ENCODE measurements around the gene ZAR1L.

The ZAR1L gene

GRCh38 chr13:32257649-32258048 is 57.5 kb downstream of the ZAR1L start:
- Mint-ChIP-seq H3K27ac (no peak overlapping the region), H3K27me3 (no peaks in the 10 kb centered on the region), H3K36me3 (ENCODE audit: low read depth) (peaks cover 57% of the 10 kb centered on the region), H3K9me3 (no peaks in the 10 kb centered on the region), H3K4me3 (no peak overlapping the region), H3K4me1 (ENCODE audit: low read depth) (no peaks in the 10 kb centered on the region)
- intact Hi-C loops (cut with micrococcal nuclease): no loop called here

- Mint-ChIP-seq H3K9me3 (no peaks in the 10 kb centered on the region), H3K36me3 (ENCODE audit: low read depth) (peaks cover 52% of the 10 kb centered on the region), H3K4me3 (no peak overlapping the region), H3K4me1 (ENCODE audit: low read depth) (no peaks in the 10 kb centered on the region), H3K27ac (no peak overlapping the region), H3K27me3 (no peaks in the 10 kb centered on the region)
- intact Hi-C loops (cut with micrococcal nuclease): no loop called here
These were observed 58.9 kb downstream of the ZAR1L start for GRCh38 chr13:32256243-32256642.

GRCh38 chr13:32255724-32256109 is 59.4 kb downstream of the ZAR1L start:
- Mint-ChIP-seq H3K27ac (no peak overlapping the region), H3K36me3 (ENCODE audit: low read depth) (peaks cover 54% of the 10 kb centered on the region), H3K27me3 (no peaks in the 10 kb centered on the region), H3K4me1 (ENCODE audit: low read depth) (no peaks in the 10 kb centered on the region), H3K9me3 (no peaks in the 10 kb centered on the region), H3K4me3 (no peak overlapping the region)
- intact Hi-C loops (cut with micrococcal nuclease): no loop called here

- Mint-ChIP-seq H3K36me3 (ENCODE audit: low read depth) (peaks cover 57% of the 10 kb centered on the region), H3K4me1 (ENCODE audit: low read depth) (no peaks in the 10 kb centered on the region), H3K27ac (no peak overlapping the region), H3K9me3 (no peaks in the 10 kb centered on the region), H3K27me3 (no peaks in the 10 kb centered on the region), H3K4me3 (no peak overlapping the region)
- intact Hi-C loops (cut with micrococcal nuclease): no loop called here
These were observed 60.0 kb downstream of the ZAR1L start for GRCh38 chr13:32254916-32255723.

GRCh38 chr13:32254416-32254815 is 60.7 kb downstream of the ZAR1L start:
- intact Hi-C loops (cut with micrococcal nuclease): no loop called here
- Mint-ChIP-seq H3K36me3 (ENCODE audit: low read depth) (peaks cover 59% of the 10 kb centered on the region), H3K27ac (no peak overlapping the region), H3K9me3 (no peaks in the 10 kb centered on the region), H3K4me1 (ENCODE audit: low read depth) (no peaks in the 10 kb centered on the region), H3K4me3 (no peak overlapping the region), H3K27me3 (no peaks in the 10 kb centered on the region)

- H3K4me3 Mint-ChIP-seq: no peak overlapping the region
- H3K9me3 Mint-ChIP-seq: no peaks in the 10 kb centered on the region
- no peaks in the 10 kb centered on the region for H3K4me1 Mint-ChIP-seq (ENCODE audit: low read depth)
- intact Hi-C loops (cut with micrococcal nuclease): no loop called here
- H3K27ac Mint-ChIP-seq: no peak overlapping the region
- H3K27me3 Mint-ChIP-seq: no peaks in the 10 kb centered on the region
- peaks cover 57% of the 10 kb centered on the region for H3K36me3 Mint-ChIP-seq (ENCODE audit: low read depth)
These were observed 61.2 kb downstream of the ZAR1L start for GRCh38 chr13:32253911-32254399.
